ENCODE results near the gene TMEM131.
"Not testable (repeated sequence)": the region's sequence is repeated elsewhere in the genome, so short reads cannot be mapped to it uniquely, and the experiment has no call there.

The TMEM131 gene

GRCh38 chr2:97991081-97991856 lies 4.5 kb downstream of the TMEM131 start:
- no peak for DNase-seq

- no peak for DNase-seq
Observed at GRCh38 chr2:97988722-97989121, 7.0 kb downstream of the TMEM131 start.

- no peak for DNase-seq
Observed at GRCh38 chr2:97985998-97986397, 9.8 kb downstream of the TMEM131 start.

- no peak for DNase-seq
Observed at GRCh38 chr2:97983698-97984097, 12.1 kb downstream of the TMEM131 start.

GRCh38 chr2:97983134-97983533 lies 12.6 kb downstream of the TMEM131 start:
- DNase-seq: no peak

- no peak for DNase-seq
Observed at GRCh38 chr2:97982621-97983020, 13.1 kb downstream of the TMEM131 start.

GRCh38 chr2:97981961-97982360 lies 13.8 kb downstream of the TMEM131 start:
- DNase-seq: no peak

- no peak for DNase-seq
Observed at GRCh38 chr2:97979904-97980303, 15.8 kb downstream of the TMEM131 start.

- DNase-seq: no peak
Observed at GRCh38 chr2:97974471-97974870, 21.3 kb downstream of the TMEM131 start.

- DNase-seq: no peak
Observed at GRCh38 chr2:97970293-97971060, 25.3 kb downstream of the TMEM131 start.

- DNase-seq: no peak
Observed at GRCh38 chr2:97969081-97970067, 26.4 kb downstream of the TMEM131 start.

- DNase-seq: no peak
Observed at GRCh38 chr2:97967931-97968627, 27.7 kb downstream of the TMEM131 start.

- no peak for DNase-seq
Observed at GRCh38 chr2:97967216-97967592, 28.5 kb downstream of the TMEM131 start.

- no peak for DNase-seq
Observed at GRCh38 chr2:97966545-97967215, 29.1 kb downstream of the TMEM131 start.

- no peak for DNase-seq
Observed at GRCh38 chr2:97965116-97965515, 30.6 kb downstream of the TMEM131 start.

GRCh38 chr2:97963880-97964279 lies 31.9 kb downstream of the TMEM131 start:
- no peak for DNase-seq

- no peak for DNase-seq
Observed at GRCh38 chr2:97963079-97963406, 32.7 kb downstream of the TMEM131 start.

GRCh38 chr2:97961534-97961933 lies 34.2 kb downstream of the TMEM131 start:
- DNase-seq: no peak

- DNase-seq: no peak
Observed at GRCh38 chr2:97958184-97958583, 37.6 kb downstream of the TMEM131 start.

GRCh38 chr2:97957432-97958183 lies 38.1 kb downstream of the TMEM131 start:
- DNase-seq: no peak

GRCh38 chr2:97956753-97957152 lies 39.0 kb downstream of the TMEM131 start:
- not testable (repeated sequence) for DNase-seq
